DND-41 (cell line): ENCODE results near the gene TMOD3.

Source experiments
- ATAC-seq: fragments of 200-7000 bp; cut with Tn5 transposase; 3 replicates; pipeline ENCODE4 v1.9.1; 2021; ENCODE audit warnings: low read depth; ENCODE audit not compliant: insufficient read depth
- DNase-seq: peaks from one replicate; pipeline ENCODE4 v3.0.0-alpha.2; 2020
- H2AFZ ChIP-seq: 2 replicates; pipeline ENCODE4 v1.6.0; 2012; ENCODE audit warnings: low read depth, low read length
- H3K27ac ChIP-seq: 2 replicates; pipeline ENCODE4 v1.5.1; 2012; ENCODE audit warnings: low read length, inconsistent platforms
- H3K27me3 ChIP-seq: fragments of 200-600 bp; sonication (generic); 2 replicates; pipeline ENCODE4 v1.6.0; 2012; ENCODE audit warnings: low read length, mild to moderate bottlenecking, inconsistent platforms; ENCODE audit not compliant: insufficient read depth, poor library complexity
- H3K36me3 ChIP-seq: 2 replicates; pipeline ENCODE4 v1.5.1; 2012; ENCODE audit warnings: low read length, inconsistent platforms; ENCODE audit not compliant: insufficient read depth
- H3K4me1 ChIP-seq: 2 replicates; pipeline ENCODE4 v1.5.1; 2012; ENCODE audit warnings: mild to moderate bottlenecking, low read length; ENCODE audit not compliant: insufficient read depth
- H3K4me2 ChIP-seq: 2 replicates; pipeline ENCODE4 v1.6.0; 2012; ENCODE audit warnings: mild to moderate bottlenecking, moderate library complexity, low read length, inconsistent platforms; ENCODE audit not compliant: insufficient read depth
- H3K4me3 ChIP-seq, 2 experiments: fragments of 200-600 bp in 1 of 2; shearing (Covaris generic) in 1 of 2; 2 replicates each; pipeline ENCODE4 v1.5.1; 2012 to 2016; ENCODE audit warnings: inconsistent platforms in 2 of 2, low read length in 2 of 2, mild to moderate bottlenecking in 2 of 2, low read depth in 1 of 2, moderate library complexity in 1 of 2
- H3K79me2 ChIP-seq: 2 replicates; pipeline ENCODE4 v1.6.0; 2012; ENCODE audit warnings: low read length, inconsistent platforms; ENCODE audit not compliant: insufficient read depth
- H3K9ac ChIP-seq: 2 replicates; pipeline ENCODE4 v1.6.0; 2012; ENCODE audit warnings: low read depth, mild to moderate bottlenecking, inconsistent platforms, low read length, moderate library complexity
- H3K9me3 ChIP-seq: 2 replicates; pipeline ENCODE4 v1.5.1; 2012; ENCODE audit warnings: low read length, moderate library complexity, mild to moderate bottlenecking, inconsistent platforms; ENCODE audit not compliant: insufficient read depth, severe bottlenecking
- H4K20me1 ChIP-seq: 2 replicates; pipeline ENCODE4 v1.6.0; 2012; ENCODE audit warnings: low read length; ENCODE audit not compliant: insufficient read depth
- CTCF ChIP-seq: IDR thresholded peaks from 2 replicates; pipeline ENCODE4 v1.5.1; 2012; ENCODE audit warnings: borderline replicate concordance, low read length, moderate library complexity, mild to moderate bottlenecking; ENCODE audit not compliant: poor library complexity, severe bottlenecking; ENCODE audit errors: extremely low read depth
- EZH2 ChIP-seq: IDR thresholded peaks from 3 replicates; pipeline ENCODE4 v1.6.1; 2012; ENCODE audit warnings: borderline replicate concordance, low read depth, mild to moderate bottlenecking, moderate library complexity, low read length, inconsistent platforms; ENCODE audit not compliant: severe bottlenecking

Gene TMOD3

GRCh38 chr15:51907136-51907862 is 77.8 kb downstream of the TMOD3 start:
- H3K79me2 ChIP-seq: no peaks in the 10 kb centered on the region
- no peak overlapping the region for H2AFZ ChIP-seq
- H3K27ac ChIP-seq: no peak overlapping the region
- peaks cover 50% of the 10 kb centered on the region for H3K36me3 ChIP-seq
- no peaks in the 10 kb centered on the region for H3K4me1 ChIP-seq
- ATAC-seq (no peak), DNase-seq (no peak)
- H3K4me2 ChIP-seq: no peak overlapping the region
- no peaks in the 10 kb centered on the region for H3K27me3 ChIP-seq
- no peak overlapping the region for H3K9ac ChIP-seq
- no peak overlapping the region for H3K4me3 ChIP-seq
- H3K9me3 ChIP-seq: no peaks in the 10 kb centered on the region
- TF ChIP-seq EZH2: no peak
- no peak for TF ChIP-seq CTCF
- no peaks in the 10 kb centered on the region for H4K20me1 ChIP-seq

GRCh38 chr15:51908316-51908715 is 78.9 kb downstream of the TMOD3 start:
- Histone ChIP-seq H4K20me1 (no peaks in the 10 kb centered on the region), H3K27me3 (no peaks in the 10 kb centered on the region), H2AFZ (no peak overlapping the region), H3K4me3 (no peak overlapping the region), H3K4me2 (no peak overlapping the region), H3K4me1 (no peaks in the 10 kb centered on the region), H3K36me3 (peaks cover 48% of the 10 kb centered on the region), H3K79me2 (no peaks in the 10 kb centered on the region), H3K9me3 (no peaks in the 10 kb centered on the region), H3K27ac (no peak overlapping the region), H3K9ac (no peak overlapping the region)
- TF ChIP-seq CTCF (no peak), EZH2 (no peak)
- ATAC-seq (no peak), DNase-seq (no peak)

- H3K9ac ChIP-seq: no peak overlapping the region
- H3K27ac ChIP-seq: no peak overlapping the region
- no peak for ATAC-seq
- no peak for TF ChIP-seq CTCF
- TF ChIP-seq EZH2: no peak
- H3K27me3 ChIP-seq: no peaks in the 10 kb centered on the region
- DNase-seq: no peak
- H3K4me3 ChIP-seq: no peak overlapping the region
- no peak overlapping the region for H2AFZ ChIP-seq
- H4K20me1 ChIP-seq: no peaks in the 10 kb centered on the region
- no peaks in the 10 kb centered on the region for H3K79me2 ChIP-seq
- no peaks in the 10 kb centered on the region for H3K9me3 ChIP-seq
- H3K4me2 ChIP-seq: no peak overlapping the region
- H3K36me3 ChIP-seq: peaks cover 36% of the 10 kb centered on the region
- no peaks in the 10 kb centered on the region for H3K4me1 ChIP-seq
Measured at GRCh38 chr15:51909584-51909983, 80.1 kb downstream of the TMOD3 start.

DNA sequence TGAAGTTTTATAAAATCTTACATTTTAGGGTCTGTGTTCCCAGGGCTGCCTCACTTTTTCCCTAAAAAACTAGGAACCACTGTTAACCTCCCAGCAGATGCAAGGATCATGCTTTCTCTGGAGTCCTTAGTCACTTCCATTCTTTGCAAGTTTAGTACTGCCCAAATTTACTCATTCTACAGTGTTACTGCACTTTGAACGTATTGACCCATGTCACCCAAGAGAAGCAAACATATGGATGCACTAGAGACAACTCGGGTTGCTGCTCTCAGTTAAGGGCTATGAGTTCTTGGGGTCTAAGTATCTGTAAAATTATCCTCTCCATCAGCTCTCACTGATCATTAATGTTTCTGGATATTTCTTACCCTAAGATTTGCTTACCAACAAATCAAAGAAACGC is 83.1 kb downstream of the TMOD3 start:
- Histone ChIP-seq H3K36me3 (peaks cover 25% of the 10 kb centered on the region), H3K9me3 (no peaks in the 10 kb centered on the region), H3K4me2 (no peak overlapping the region), H3K4me1 (no peaks in the 10 kb centered on the region), H3K79me2 (no peaks in the 10 kb centered on the region), H2AFZ (no peak overlapping the region), H4K20me1 (no peaks in the 10 kb centered on the region), H3K27me3 (no peaks in the 10 kb centered on the region), H3K27ac (no peak overlapping the region), H3K4me3 (no peak overlapping the region), H3K9ac (no peak overlapping the region)
- DNase-seq (no peak), ATAC-seq (no peak)
- TF ChIP-seq CTCF (no peak), EZH2 (no peak)
